GM12891 (cell line): ENCODE measurements around the gene SH3TC1.

Experiments used
- DNase-seq: peaks from one replicate; pipeline ENCODE4 v3.0.0; 2011; ENCODE audit warnings: low spot score; ENCODE audit not compliant: insufficient read length
- FAIRE-seq: peaks from 2 replicates; lab custom pipeline; 2011; peaks lifted over from hg19 to GRCh38; lab: Jason Lieb, UNC
- PAX5 ChIP-seq: IDR thresholded peaks from 2 replicates; pipeline ENCODE4 v1.6.1; 2011; ENCODE audit warnings: low read length, moderate library complexity, mild to moderate bottlenecking; ENCODE audit not compliant: insufficient read depth, severe bottlenecking
- POLR2A ChIP-seq: IDR thresholded peaks from 2 replicates; pipeline ENCODE4 v1.6.1; 2011; ENCODE audit warnings: low read depth, low read length, control low read depth
- POLR2AphosphoS5 ChIP-seq: IDR thresholded peaks from 2 replicates; pipeline ENCODE4 v1.6.1; 2011; ENCODE audit warnings: low read depth, low read length, control low read depth
- POU2F2 ChIP-seq: IDR thresholded peaks from 2 replicates; pipeline ENCODE4 v1.6.1; 2011; ENCODE audit warnings: low read depth, mild to moderate bottlenecking, control low read depth, low read length, moderate library complexity
- SPI1 ChIP-seq: IDR thresholded peaks from 2 replicates; pipeline ENCODE4 v1.6.1; 2011; ENCODE audit warnings: low read depth, low read length, control low read depth
- TAF1 ChIP-seq: IDR thresholded peaks from 2 replicates; pipeline ENCODE4 v1.6.1; 2011; ENCODE audit warnings: low read depth, low read length, control low read depth

The SH3TC1 gene

GRCh38 chr4:8188743-8189550, 10.1 kb upstream of the SH3TC1 start:
- TF ChIP-seq PAX5 (no peak), POLR2AphosphoS5 (no peak), SPI1 (no peak)
- FAIRE-seq = no peak
- DNase-seq = no peak

GRCh38 chr4:8189551-8190466, 9.3 kb upstream of the SH3TC1 start:
- no peak for TF ChIP-seq POLR2A
- TF ChIP-seq POLR2AphosphoS5 = no peak
- TF ChIP-seq SPI1 = no peak
- no peak for TF ChIP-seq POU2F2
- no peak for TF ChIP-seq PAX5
- no peak for TF ChIP-seq TAF1
- DNase-seq (no peak), FAIRE-seq (no peak)

- DNase-seq (no peak), FAIRE-seq (peak; percentile 73)
- TF ChIP-seq POU2F2 = no peak
- no peak for TF ChIP-seq TAF1
- TF ChIP-seq SPI1 = no peak
- no peak for TF ChIP-seq POLR2A
- no peak for TF ChIP-seq PAX5
- no peak for TF ChIP-seq POLR2AphosphoS5
Measured at GRCh38 chr4:8191136-8191747, 7.8 kb upstream of the SH3TC1 start.

GRCh38 chr4:8192748-8193738, 6.0 kb upstream of the SH3TC1 start:
- FAIRE-seq (peak; percentile 98), DNase-seq (peak; percentile 66)

GRCh38 chr4:8194306-8195242, 4.5 kb upstream of the SH3TC1 start:
- no peak for DNase-seq
- no peak for FAIRE-seq
- TF ChIP-seq POU2F2 (no peak), SPI1 (no peak), TAF1 (no peak), PAX5 (no peak), POLR2A (no peak), POLR2AphosphoS5 (no peak)

More at GRCh38 chr4:8192748-8193738, 6.0 kb upstream of the SH3TC1 start:
- TF ChIP-seq PAX5 (peak; percentile 81), TAF1 (no peak), POLR2AphosphoS5 (no peak), SPI1 (no peak)

GRCh38 chr4:8195431-8195830, 3.7 kb upstream of the SH3TC1 start:
- FAIRE-seq (no peak), DNase-seq (no peak)
- TF ChIP-seq PAX5 = no peak
- TF ChIP-seq POLR2AphosphoS5 = no peak
- TF ChIP-seq POLR2A = no peak
- TF ChIP-seq TAF1 = no peak
- TF ChIP-seq POU2F2 = no peak
- TF ChIP-seq SPI1 = no peak

GRCh38 chr4:8195841-8196458, 3.1 kb upstream of the SH3TC1 start:
- TF ChIP-seq POLR2AphosphoS5 (no peak), TAF1 (no peak), POU2F2 (no peak), PAX5 (no peak), POLR2A (no peak), SPI1 (no peak)
- DNase-seq = no peak
- no peak for FAIRE-seq
